ENCODE results near the gene ENTREP1. TPM values are rescaled to one million over a fixed set of nuclear protein-coding genes. Genes with fewer than 3 reads are reported as not detected.

ENTREP1 gene
- polyA plus RNA-seq, 1 of the 3 experiments (the other 2 are of a cell fraction), result not detected

GRCh38 chr9:69295872-69296552, 29.0 kb upstream of the ENTREP1 start:
- H3K4me2 ChIP-seq, result no peak overlapping the region
- H3K9ac ChIP-seq, result no peak overlapping the region
- no peak for TF ChIP-seq TAF1 (IDR thresholded peaks at IDR 0.05; ENCODE audit: borderline replicate concordance, low read depth, low read length)
- no peak for TF ChIP-seq MXI1 (IDR thresholded peaks at IDR 0.05; ENCODE audit: low read depth, low read length)
- no peak for TF ChIP-seq YY1 (IDR thresholded peaks at IDR 0.05; ENCODE audit: low read depth)
- no peak for TF ChIP-seq JUND (IDR thresholded peaks at IDR 0.05)
- TF ChIP-seq RAD21 (IDR thresholded peaks at IDR 0.05; ENCODE audit: low read length), result no peak
- no peak for TF ChIP-seq NRF1 (IDR thresholded peaks at IDR 0.05; ENCODE audit: low read depth, low read length)
- TF ChIP-seq CTCF (IDR thresholded peaks at IDR 0.05), result no peak
- TF ChIP-seq SMC3 (IDR thresholded peaks at IDR 0.05; ENCODE audit: low read depth, low read length), result no peak
- no peak overlapping the region for H3K4me3 ChIP-seq (ENCODE audit: low read depth in 2 of 2, low read length in 1 of 2)
- 10% methylated on average over 9 of the region's 9 CpGs for WGBS (ENCODE audit: low lambda C conversion rate)
- H4K20me1 ChIP-seq (ENCODE audit: insufficient read depth), result no peaks in the 10 kb centered on the region
- no peaks in the 10 kb centered on the region for H3K4me1 ChIP-seq (ENCODE audit: control insufficient read depth in 1 of 2, insufficient read depth in 2 of 2, low read depth in 1 of 2, low read length in 1 of 2)
- peaks cover 13% of the 10 kb centered on the region; the same call in 1 of the 2 replicates for H3K27me3 ChIP-seq (ENCODE audit: insufficient read depth)
- no peaks in the 10 kb centered on the region for H3K79me2 ChIP-seq (ENCODE audit: insufficient read depth)
- H3K36me3 ChIP-seq (replicated peaks in 1 of 2; ENCODE audit: control insufficient read depth in 1 of 2, insufficient read depth in 2 of 2, low read length in 1 of 2), result no peaks in the 10 kb centered on the region
- no peak overlapping the region for H3K27ac ChIP-seq (ENCODE audit: low read depth in 2 of 2, low read length in 1 of 2)
- H3F3A ChIP-seq (replicated peaks; ENCODE audit: insufficient read depth), result no peaks in the 10 kb centered on the region
- ChIA-PET POLR2A (interaction anchor here (0.6 kb wide), 1 partner anchor 9 kb away, joined by 3 read pairs; no protein-coding TSS in a partner anchor), CTCF (interaction anchor here (1.1 kb wide), 1 partner anchor 9 kb away, joined by 3 read pairs; no protein-coding TSS in a partner anchor)
- no peaks in the 10 kb centered on the region for H3K9me2 ChIP-seq
- no peak overlapping the region for H2AFZ ChIP-seq (ENCODE audit: low read depth)
- H3K9me3 ChIP-seq, result no peaks in the 10 kb centered on the region
- no peak for DNase-seq

GRCh38 chr9:69297300-69297980, 27.6 kb upstream of the ENTREP1 start:
- WGBS (ENCODE audit: low lambda C conversion rate), result 21% methylated on average over 11 of the region's 11 CpGs
- no peak for DNase-seq
- CTCF ChIA-PET, result no interaction called here

More at GRCh38 chr9:69297300-69297980, 27.6 kb upstream of the ENTREP1 start:
- no peaks in the 10 kb centered on the region for H3K9me2 ChIP-seq
- no peak overlapping the region for H3K27ac ChIP-seq (ENCODE audit: low read depth in 2 of 2, low read length in 1 of 2)
- H3K4me1 ChIP-seq (ENCODE audit: control insufficient read depth in 1 of 2, insufficient read depth in 2 of 2, low read depth in 1 of 2, low read length in 1 of 2), result no peaks in the 10 kb centered on the region
- H3K79me2 ChIP-seq (ENCODE audit: insufficient read depth), result no peaks in the 10 kb centered on the region
- no peaks in the 10 kb centered on the region for H3K9me3 ChIP-seq
- H3K36me3 ChIP-seq (replicated peaks in 1 of 2; ENCODE audit: control insufficient read depth in 1 of 2, insufficient read depth in 2 of 2, low read length in 1 of 2), result no peaks in the 10 kb centered on the region
- H3F3A ChIP-seq (replicated peaks; ENCODE audit: insufficient read depth), result no peaks in the 10 kb centered on the region
- H3K4me3 ChIP-seq (ENCODE audit: low read depth in 2 of 2, low read length in 1 of 2), result no peak overlapping the region
- H3K27me3 ChIP-seq (ENCODE audit: insufficient read depth), result peaks cover 13% of the 10 kb centered on the region; the same call in 1 of the 2 replicates
- no peak overlapping the region for H3K4me2 ChIP-seq
- no peak overlapping the region for H2AFZ ChIP-seq (ENCODE audit: low read depth)
- TF ChIP-seq CHD2 (IDR thresholded peaks at IDR 0.05; ENCODE audit: low read length, partially characterized antibody) (no peak), SMC3 (IDR thresholded peaks at IDR 0.05; ENCODE audit: low read depth, low read length) (no peak), YY1 (IDR thresholded peaks at IDR 0.05; ENCODE audit: low read depth) (no peak), TAF1 (IDR thresholded peaks at IDR 0.05; ENCODE audit: borderline replicate concordance, low read depth, low read length) (no peak), FOSL2 (IDR thresholded peaks at IDR 0.05; ENCODE audit: borderline replicate concordance, low read depth) (no peak), TCF12 (IDR thresholded peaks at IDR 0.05) (no peak), ELF1 (IDR thresholded peaks at IDR 0.05) (no peak), RAD21 (IDR thresholded peaks at IDR 0.05; ENCODE audit: low read length) (no peak), CTCF (IDR thresholded peaks at IDR 0.05) (no peak), NFIC (IDR thresholded peaks at IDR 0.05; ENCODE audit: borderline replicate concordance) (no peak), SIN3A (IDR thresholded peaks at IDR 0.05; ENCODE audit: borderline replicate concordance, low read depth, low read length) (no peak), FOXJ3 (CRISPR knock-in tag; IDR thresholded peaks at IDR 0.05) (no peak), MEF2A (IDR thresholded peaks at IDR 0.05; ENCODE audit: borderline replicate concordance, low read depth) (no peak), USF1 (IDR thresholded peaks at IDR 0.05; ENCODE audit: borderline replicate concordance, low read depth) (no peak)
- TF ChIP-seq, protein P1, sequence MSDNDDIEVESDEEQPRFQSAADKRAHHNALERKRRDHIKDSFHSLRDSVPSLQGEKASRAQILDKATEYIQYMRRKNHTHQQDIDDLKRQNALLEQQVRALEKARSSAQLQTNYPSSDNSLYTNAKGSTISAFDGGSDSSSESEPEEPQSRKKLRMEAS (IDR thresholded peaks at IDR 0.05; ENCODE audit: low read depth), result no peak
- POLR2A ChIA-PET, result no interaction called here
- no peaks in the 10 kb centered on the region for H4K20me1 ChIP-seq (ENCODE audit: insufficient read depth)
- no peak overlapping the region for H3K9ac ChIP-seq
